Fibroblast of villous mesenchyme (primary cell): ENCODE data around the gene C11orf87. TPM values are rescaled to one million over a fixed set of nuclear protein-coding genes. Genes with fewer than 3 reads are reported as not detected.

Experiments
- DNase-seq: peaks from one replicate; pipeline ENCODE4 v3.0.0-alpha.2; 2010; ENCODE audit warnings: low read depth
- H3K4me3 ChIP-seq: 2 replicates; pipeline ENCODE4 v1.5.1; 2011; ENCODE audit warnings: low read depth, mild to moderate bottlenecking, low read length
- CTCF ChIP-seq: IDR thresholded peaks from 2 replicates; pipeline ENCODE4 v1.5.1; 2012; ENCODE audit warnings: low read depth, mild to moderate bottlenecking, low read length; ENCODE audit not compliant: insufficient read depth
- total RNA-seq: library from RNA; depleted of rRNA; stranded (reverse); fragments of >200 nt; gene quantifications from 2 replicates; pipeline ENCODE4 v1.2.3, GENCODE V29; 2012

C11orf87 gene
- total RNA-seq, 1 donor: not detected

- no peak overlapping the region for H3K4me3 ChIP-seq
- DNase-seq: no peak
- no peak for TF ChIP-seq CTCF
Measured at GRCh38 chr11:109423466-109424190, 1.6 kb downstream of the C11orf87 start.

GRCh38 chr11:109424901-109425300, 2.9 kb downstream of the C11orf87 start:
- DNase-seq: no peak
- no peak for TF ChIP-seq CTCF
- H3K4me3 ChIP-seq: no peak overlapping the region

DNA sequence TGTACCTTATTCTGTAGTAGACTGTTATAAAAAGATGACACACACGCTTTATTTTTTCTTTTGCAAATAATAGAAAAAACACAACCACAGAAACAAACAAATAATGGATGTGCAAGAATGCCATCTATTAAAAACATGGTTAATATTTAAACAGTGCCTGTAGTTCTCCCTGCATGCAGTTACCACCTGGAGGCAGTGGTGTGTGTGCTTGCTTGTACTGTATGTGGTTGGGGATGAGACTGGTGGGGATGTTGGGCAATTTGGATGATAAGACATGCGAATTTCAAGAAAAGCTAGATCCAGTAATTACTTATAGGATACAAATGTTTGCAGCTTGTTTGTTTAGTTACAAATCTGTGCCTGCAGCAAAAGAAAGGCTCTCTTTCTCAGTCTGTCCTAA, 3.6 kb downstream of the C11orf87 start:
- TF ChIP-seq CTCF: peak; percentile 4
- no peak overlapping the region for H3K4me3 ChIP-seq
- DNase-seq: no peak

DNA sequence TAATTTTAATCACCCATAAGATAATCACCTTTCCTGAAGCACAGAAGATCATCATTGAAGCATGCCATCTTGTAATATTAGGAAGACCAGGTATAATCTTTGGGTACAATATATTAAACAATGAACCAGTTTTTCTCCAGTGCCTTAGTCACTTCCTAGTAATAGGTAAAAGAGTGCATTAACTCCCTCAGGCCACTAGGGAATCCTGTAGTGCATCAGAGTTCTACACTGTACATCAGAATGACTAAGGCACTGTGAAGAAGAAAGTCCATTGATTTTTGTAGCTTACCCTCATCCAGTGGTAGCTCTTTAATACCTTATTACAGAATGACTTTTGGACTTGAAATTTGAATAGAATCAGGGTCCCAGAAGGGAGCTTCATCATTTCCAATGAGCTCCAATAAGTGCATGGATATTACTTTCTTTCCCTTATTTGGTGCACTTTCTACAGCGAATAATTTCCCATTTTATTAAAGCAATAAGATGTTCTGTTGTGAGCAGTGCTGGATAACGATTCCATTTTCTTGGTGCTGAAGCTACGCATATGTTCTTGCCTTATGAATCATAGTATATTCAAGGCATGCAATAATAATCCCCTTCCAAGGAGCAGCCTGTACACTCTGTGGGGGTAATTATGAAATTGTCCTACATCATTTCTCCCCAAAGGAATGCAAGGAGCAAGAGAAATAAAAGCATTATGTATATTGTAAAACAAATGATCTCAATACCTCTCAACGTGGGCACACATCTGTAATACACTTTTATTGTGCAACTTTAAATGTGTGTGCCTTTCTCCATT, 4.7 kb downstream of the C11orf87 start:
- peak; percentile 21 for TF ChIP-seq CTCF
- no peak for DNase-seq
- no peak overlapping the region for H3K4me3 ChIP-seq

DNA sequence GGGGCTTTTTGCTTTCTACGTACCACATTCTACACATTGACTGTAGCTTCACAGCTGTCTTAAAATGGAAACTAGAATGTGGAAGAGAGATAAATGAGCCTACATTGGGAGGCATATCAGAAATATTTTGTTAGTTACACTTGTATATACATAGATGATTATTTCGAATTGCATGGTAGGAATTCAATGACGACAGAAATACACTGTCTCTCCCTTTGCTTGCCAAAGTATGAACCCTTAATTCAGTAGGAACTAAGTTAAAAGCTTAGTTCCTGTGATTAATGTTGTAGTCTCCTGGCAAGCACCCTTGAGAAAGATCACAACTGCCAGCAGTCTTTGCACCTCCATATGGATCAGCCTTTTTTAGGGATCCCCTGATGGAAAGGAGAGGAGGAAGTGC, 10.1 kb downstream of the C11orf87 start:
- no peak for TF ChIP-seq CTCF
- H3K4me3 ChIP-seq: no peak overlapping the region
- no peak for DNase-seq

DNA sequence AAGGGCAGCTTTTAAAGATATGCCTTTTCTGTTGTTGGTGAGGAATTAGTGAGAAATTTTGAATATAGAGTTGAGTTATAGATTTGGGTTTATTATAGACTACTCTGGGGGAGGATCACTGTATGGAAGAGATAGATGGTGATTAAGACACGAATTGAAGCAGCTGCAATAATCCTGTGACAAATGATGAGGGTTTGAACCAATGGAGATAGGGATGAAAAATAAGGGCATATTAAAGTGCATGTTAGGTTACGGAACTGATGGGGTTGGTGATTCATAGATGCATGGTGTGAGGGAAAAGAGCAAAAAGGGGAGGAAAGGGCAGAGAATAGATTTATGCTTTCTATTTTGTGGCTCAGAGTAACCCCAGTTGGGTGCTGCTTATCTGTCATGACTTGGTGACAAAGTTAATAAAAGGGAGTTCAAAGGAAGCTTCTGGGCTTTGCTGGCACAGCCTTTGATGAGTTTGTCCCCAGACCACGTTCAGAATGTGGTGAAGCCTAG, 11.8 kb downstream of the C11orf87 start:
- no peak for TF ChIP-seq CTCF
- no peak for DNase-seq
- H3K4me3 ChIP-seq: no peak overlapping the region
